HepG2 (cell line): Measurements from ENCODE around the gene VAPA. TPM values are rescaled to one million over a fixed set of nuclear protein-coding genes. Genes with fewer than 3 reads are reported as not detected.

Experiments used
- ARHGAP35 ChIP-seq: sonication (generic); formaldehyde crosslinking; IDR thresholded peaks from 2 replicates; pipeline ENCODE4 v1.9.0; 2022; ENCODE audit warnings: mild to moderate bottlenecking, inconsistent platforms, moderate library complexity, missing genetic modification reagents, borderline replicate concordance
- ATF7 ChIP-seq, 2 experiments: fragments of 450-650 bp in 1 of 2; sonication (generic) in 1 of 2; formaldehyde crosslinking in 1 of 2; IDR thresholded peaks; 2 replicates each; pipeline versions ENCODE4 v1.4.0 to v1.6.1; 2016 to 2020; ENCODE audit warnings: antibody characterized with exemption in 1 of 2, mild to moderate bottlenecking in 1 of 2, missing genetic modification reagents in 1 of 2
- BORCS8-MEF2B ChIP-seq: sonication (generic); formaldehyde crosslinking; IDR thresholded peaks from 2 replicates; pipeline ENCODE4 v1.8.0; 2022; ENCODE audit warnings: mild to moderate bottlenecking, missing genetic modification reagents
- CENPX ChIP-seq: sonication (generic); formaldehyde crosslinking; IDR thresholded peaks from 2 replicates; pipeline ENCODE4 v1.9.0; 2021; ENCODE audit warnings: mild to moderate bottlenecking, missing genetic modification reagents, moderate library complexity
- DNMT3B ChIP-seq: conservative IDR thresholded peaks from 2 replicates; pipeline ENCODE4 v1.6.1; 2016; ENCODE audit warnings: missing biosample characterization, control low read depth
- GTF3A ChIP-seq: sonication (generic); formaldehyde crosslinking; conservative IDR thresholded peaks from 2 replicates; pipeline ENCODE4 v1.4.0; 2020; ENCODE audit warnings: mild to moderate bottlenecking, missing genetic modification reagents
- HMGA1 ChIP-seq: sonication (generic); formaldehyde crosslinking; conservative IDR thresholded peaks from 2 replicates; pipeline ENCODE4 v1.4.0; 2020; ENCODE audit warnings: missing genetic modification reagents
- KLF6 ChIP-seq: IDR thresholded peaks from 2 replicates; pipeline ENCODE4 v1.8.0; 2016; ENCODE audit warnings: missing biosample characterization, missing genetic modification reagents
- PITX1 ChIP-seq: sonication (generic); formaldehyde crosslinking; IDR thresholded peaks from 2 replicates; pipeline ENCODE4 v1.5.1; 2020; ENCODE audit warnings: mild to moderate bottlenecking, missing genetic modification reagents
- SMARCC2 ChIP-seq: fragments of 450-650 bp; IDR thresholded peaks from 2 replicates; pipeline ENCODE4 v1.6.1; 2017; ENCODE audit warnings: antibody characterized with exemption, mild to moderate bottlenecking
- SNAI1 ChIP-seq: sonication (generic); formaldehyde crosslinking; IDR thresholded peaks from 2 replicates; pipeline ENCODE4 v1.5.0; 2020; ENCODE audit warnings: mild to moderate bottlenecking, missing genetic modification reagents, borderline replicate concordance
- SOX5 ChIP-seq: IDR thresholded peaks from 2 replicates; pipeline ENCODE4 v1.6.1; 2016; ENCODE audit warnings: borderline replicate concordance
- XBP1 ChIP-seq: sonication (generic); formaldehyde crosslinking; IDR thresholded peaks from 2 replicates; pipeline ENCODE4 v1.5.0; 2020; ENCODE audit warnings: missing genetic modification reagents
- ZBTB3 ChIP-seq: sonication (generic); formaldehyde crosslinking; IDR thresholded peaks from 2 replicates; pipeline ENCODE4 v1.4.0; 2020; ENCODE audit warnings: low read depth, mild to moderate bottlenecking, moderate library complexity, missing genetic modification reagents, borderline replicate concordance
- ZNF3 ChIP-seq: IDR thresholded peaks from 2 replicates; pipeline ENCODE4 v1.7.0; 2017; ENCODE audit warnings: inconsistent platforms
- ZNF335 ChIP-seq: sonication (generic); formaldehyde crosslinking; IDR thresholded peaks from 2 replicates; pipeline ENCODE4 v1.4.0; 2020; ENCODE audit warnings: missing genetic modification reagents
- ZNF383 ChIP-seq: sonication (generic); formaldehyde crosslinking; IDR thresholded peaks from 2 replicates; pipeline ENCODE4 v1.4.0; 2020; ENCODE audit warnings: missing genetic modification reagents, mild to moderate bottlenecking, borderline replicate concordance
- ZNF598 ChIP-seq: sonication (generic); formaldehyde crosslinking; IDR thresholded peaks from 2 replicates; pipeline ENCODE4 v1.5.1; 2020; ENCODE audit warnings: mild to moderate bottlenecking, missing genetic modification reagents, borderline replicate concordance
- ZSCAN21 ChIP-seq: sonication (generic); formaldehyde crosslinking; IDR thresholded peaks from 2 replicates; pipeline ENCODE4 v1.8.0; 2022; ENCODE audit warnings: mild to moderate bottlenecking, missing genetic modification reagents, moderate library complexity, borderline replicate concordance
- polyA plus RNA-seq, 8 experiments: library from polyadenylated mRNA; depleted of rRNA in 3 of 8; stranded (reverse) in 7 of 8; unstranded in 1 of 8; fragments of >200 nt; fragmentation: Illumina TruSeq in 4 of 8; extraction: Trizol in 4 of 8; gene quantifications; 2 replicates each; pipeline versions ENCODE4 v1.2.1 to v1.2.3, GENCODE V29; 2011 to 2016; ENCODE audit warnings: low read depth in 4 of 8, missing spikeins in 1 of 8, mixed read lengths in 1 of 8; ENCODE audit not compliant: insufficient read depth in 1 of 8
- total RNA-seq, 5 experiments: library from RNA; depleted of rRNA; stranded (reverse); fragments of >200 nt; fragmentation: Illumina TruSeq; extraction: Trizol; gene quantifications; 2 replicates each; pipeline ENCODE4 v1.2.3, GENCODE V29; 2016; ENCODE audit warnings: low read depth in 1 of 5
- TF ChIP-seq, protein P1 (sequence below): sonication (generic); formaldehyde crosslinking; IDR thresholded peaks from 2 replicates; pipeline ENCODE4 v1.4.0; 2020; ENCODE audit warnings: low read depth, mild to moderate bottlenecking, missing genetic modification reagents
- TF ChIP-seq, protein P2 (sequence below): sonication (generic); formaldehyde crosslinking; conservative IDR thresholded peaks from 2 replicates; pipeline ENCODE4 v1.5.0; 2020; ENCODE audit warnings: missing genetic modification reagents
- TF ChIP-seq, protein P3 (sequence below): sonication (generic); formaldehyde crosslinking; IDR thresholded peaks from 2 replicates; pipeline ENCODE4 v1.4.0; 2020; ENCODE audit warnings: missing genetic modification reagents
- TF ChIP-seq, protein P4 (sequence below): IDR thresholded peaks from 2 replicates; pipeline ENCODE4 v1.6.1; 2012; ENCODE audit warnings: inconsistent platforms
- TF ChIP-seq, protein P5 (sequence below): IDR thresholded peaks from 2 replicates; pipeline ENCODE4 v1.6.1; 2016; ENCODE audit warnings: low read depth, borderline replicate concordance

Gene VAPA
- total and polyA plus RNA-seq, 2 of the 13 experiments (the other 11 are each of a cell fraction or from before 2014, with no cell fraction given) = 167 to 294 TPM

DNA sequence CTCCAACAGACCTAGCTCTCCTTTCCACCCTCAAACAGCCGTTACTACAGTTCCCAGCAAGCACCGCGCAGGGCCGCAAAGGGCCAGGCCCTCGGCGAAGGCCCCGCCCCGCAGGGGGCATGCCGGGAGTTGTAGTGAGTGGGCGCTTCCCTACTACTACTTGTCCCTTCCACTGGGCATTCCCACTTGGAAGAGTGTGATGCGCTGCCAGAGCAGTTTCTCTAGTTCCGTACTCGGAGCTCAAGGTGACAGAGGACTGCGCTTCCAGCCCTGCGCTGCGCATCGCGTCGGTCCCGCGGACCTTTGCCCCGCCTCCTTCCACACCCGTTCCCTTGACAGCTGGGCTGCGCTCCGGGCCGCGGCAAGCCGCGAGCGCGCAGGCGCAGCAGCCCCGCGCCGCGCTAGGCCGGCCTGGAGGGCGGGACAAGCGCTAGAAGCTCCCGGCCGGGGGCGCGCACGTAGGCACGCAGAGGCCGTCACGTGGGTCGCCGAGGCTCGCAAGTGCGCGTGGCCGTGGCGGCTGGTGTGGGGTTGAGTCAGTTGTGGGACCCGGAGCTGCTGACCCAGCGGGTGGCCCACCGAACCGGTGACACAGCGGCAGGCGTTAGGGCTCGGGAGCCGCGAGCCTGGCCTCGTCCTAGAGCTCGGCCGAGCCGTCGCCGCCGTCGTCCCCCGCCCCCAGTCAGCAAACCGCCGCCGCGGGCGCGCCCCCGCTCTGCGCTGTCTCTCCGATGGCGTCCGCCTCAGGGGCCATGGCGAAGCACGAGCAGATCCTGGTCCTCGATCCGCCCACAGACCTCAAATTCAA, at the start of gene VAPA (continued):
- TF ChIP-seq, protein P1, sequence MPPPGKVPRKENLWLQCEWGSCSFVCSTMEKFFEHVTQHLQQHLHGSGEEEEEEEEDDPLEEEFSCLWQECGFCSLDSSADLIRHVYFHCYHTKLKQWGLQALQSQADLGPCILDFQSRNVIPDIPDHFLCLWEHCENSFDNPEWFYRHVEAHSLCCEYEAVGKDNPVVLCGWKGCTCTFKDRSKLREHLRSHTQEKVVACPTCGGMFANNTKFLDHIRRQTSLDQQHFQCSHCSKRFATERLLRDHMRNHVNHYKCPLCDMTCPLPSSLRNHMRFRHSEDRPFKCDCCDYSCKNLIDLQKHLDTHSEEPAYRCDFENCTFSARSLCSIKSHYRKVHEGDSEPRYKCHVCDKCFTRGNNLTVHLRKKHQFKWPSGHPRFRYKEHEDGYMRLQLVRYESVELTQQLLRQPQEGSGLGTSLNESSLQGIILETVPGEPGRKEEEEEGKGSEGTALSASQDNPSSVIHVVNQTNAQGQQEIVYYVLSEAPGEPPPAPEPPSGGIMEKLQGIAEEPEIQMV (CRISPR knock-in tag) = peak; percentile 80
- no peak for TF ChIP-seq HMGA1 (CRISPR knock-in tag)
- TF ChIP-seq, protein P2, sequence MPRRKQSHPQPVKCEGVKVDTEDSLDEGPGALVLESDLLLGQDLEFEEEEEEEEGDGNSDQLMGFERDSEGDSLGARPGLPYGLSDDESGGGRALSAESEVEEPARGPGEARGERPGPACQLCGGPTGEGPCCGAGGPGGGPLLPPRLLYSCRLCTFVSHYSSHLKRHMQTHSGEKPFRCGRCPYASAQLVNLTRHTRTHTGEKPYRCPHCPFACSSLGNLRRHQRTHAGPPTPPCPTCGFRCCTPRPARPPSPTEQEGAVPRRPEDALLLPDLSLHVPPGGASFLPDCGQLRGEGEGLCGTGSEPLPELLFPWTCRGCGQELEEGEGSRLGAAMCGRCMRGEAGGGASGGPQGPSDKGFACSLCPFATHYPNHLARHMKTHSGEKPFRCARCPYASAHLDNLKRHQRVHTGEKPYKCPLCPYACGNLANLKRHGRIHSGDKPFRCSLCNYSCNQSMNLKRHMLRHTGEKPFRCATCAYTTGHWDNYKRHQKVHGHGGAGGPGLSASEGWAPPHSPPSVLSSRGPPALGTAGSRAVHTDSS (CRISPR knock-in tag) = peak; percentile 37; the same call in 1 of the 2 replicates
- TF ChIP-seq SOX5 (CRISPR knock-in tag) = no peak; the same call in 1 of the 2 replicates
- no peak for TF ChIP-seq GTF3A
- TF ChIP-seq DNMT3B (CRISPR knock-in tag) = no peak
- TF ChIP-seq, protein P3, sequence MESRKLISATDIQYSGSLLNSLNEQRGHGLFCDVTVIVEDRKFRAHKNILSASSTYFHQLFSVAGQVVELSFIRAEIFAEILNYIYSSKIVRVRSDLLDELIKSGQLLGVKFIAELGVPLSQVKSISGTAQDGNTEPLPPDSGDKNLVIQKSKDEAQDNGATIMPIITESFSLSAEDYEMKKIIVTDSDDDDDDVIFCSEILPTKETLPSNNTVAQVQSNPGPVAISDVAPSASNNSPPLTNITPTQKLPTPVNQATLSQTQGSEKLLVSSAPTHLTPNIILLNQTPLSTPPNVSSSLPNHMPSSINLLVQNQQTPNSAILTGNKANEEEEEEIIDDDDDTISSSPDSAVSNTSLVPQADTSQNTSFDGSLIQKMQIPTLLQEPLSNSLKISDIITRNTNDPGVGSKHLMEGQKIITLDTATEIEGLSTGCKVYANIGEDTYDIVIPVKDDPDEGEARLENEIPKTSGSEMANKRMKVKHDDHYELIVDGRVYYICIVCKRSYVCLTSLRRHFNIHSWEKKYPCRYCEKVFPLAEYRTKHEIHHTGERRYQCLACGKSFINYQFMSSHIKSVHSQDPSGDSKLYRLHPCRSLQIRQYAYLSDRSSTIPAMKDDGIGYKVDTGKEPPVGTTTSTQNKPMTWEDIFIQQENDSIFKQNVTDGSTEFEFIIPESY (CRISPR knock-in tag) = 0 out of 2 replicates have a peak, but pooled peaks have one; percentile 12
- TF ChIP-seq, protein P4, sequence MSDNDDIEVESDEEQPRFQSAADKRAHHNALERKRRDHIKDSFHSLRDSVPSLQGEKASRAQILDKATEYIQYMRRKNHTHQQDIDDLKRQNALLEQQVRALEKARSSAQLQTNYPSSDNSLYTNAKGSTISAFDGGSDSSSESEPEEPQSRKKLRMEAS = peak; percentile 84
- peak; percentile 91 for TF ChIP-seq ZNF335 (CRISPR knock-in tag)
- TF ChIP-seq CENPX (CRISPR knock-in tag) = no peak
- no peak for TF ChIP-seq ATF7 (IDR thresholded peaks at IDR 0.05)
- 0 out of 2 replicates have a peak, but pooled peaks have one; percentile 15 for TF ChIP-seq ATF7 (CRISPR knock-in tag; IDR thresholded peaks at IDR 0.05)
- peak; percentile 9; the same call in 1 of the 2 replicates for TF ChIP-seq PITX1 (CRISPR knock-in tag)
- TF ChIP-seq ZNF598 = 0 out of 2 replicates have a peak, but pooled peaks have one; percentile 32
- no peak for TF ChIP-seq SMARCC2
- peak; percentile 36; the same call in 1 of the 2 replicates for TF ChIP-seq ZSCAN21 (CRISPR knock-in tag)
- TF ChIP-seq, protein P5, sequence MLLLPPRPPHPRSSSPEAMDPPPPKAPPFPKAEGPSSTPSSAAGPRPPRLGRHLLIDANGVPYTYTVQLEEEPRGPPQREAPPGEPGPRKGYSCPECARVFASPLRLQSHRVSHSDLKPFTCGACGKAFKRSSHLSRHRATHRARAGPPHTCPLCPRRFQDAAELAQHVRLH (CRISPR knock-in tag) = peak; percentile 17; the same call in 1 of the 2 replicates
- TF ChIP-seq BORCS8-MEF2B (CRISPR knock-in tag) = no peak
- TF ChIP-seq XBP1 (CRISPR knock-in tag) = no peak
- no peak for TF ChIP-seq ZNF3 (CRISPR knock-in tag)
- no peak for TF ChIP-seq ZNF383 (CRISPR knock-in tag)
- no peak; the same call in 1 of the 2 replicates for TF ChIP-seq KLF6 (CRISPR knock-in tag)
- TF ChIP-seq ARHGAP35 (CRISPR knock-in tag) = no peak
- no peak for TF ChIP-seq ZBTB3 (CRISPR knock-in tag)
- no peak for TF ChIP-seq SNAI1 (CRISPR knock-in tag)
